SK-N-SH treated with all-trans-retinoic acid at 6 μM for 48 hours (cell line): ENCODE results near the gene FOXK1.

ENCODE experiments used
- ATAC-seq: fragments of 200-7000 bp; cut with Tn5 transposase; 3 replicates; pipeline ENCODE4 v1.9.1; 2020; ENCODE audit warnings: mild to moderate bottlenecking, moderate library complexity
- BACH2 ChIP-seq: fragments of 250-450 bp; sonication (Bioruptor Pico); IDR thresholded peaks from 2 replicates; pipeline ENCODE4 v1.9.0; 2021; ENCODE audit warnings: mild to moderate bottlenecking, borderline replicate concordance
- CSDC2 ChIP-seq: fragments of 250-450 bp; sonication (Bioruptor Pico); IDR thresholded peaks from 2 replicates; pipeline ENCODE4 v1.5.0; 2020; ENCODE audit warnings: mild to moderate bottlenecking, moderate library complexity
- CSRNP3 ChIP-seq: fragments of 250-450 bp; sonication (Bioruptor Pico); IDR thresholded peaks from 2 replicates; pipeline ENCODE4 v1.5.1; 2021; ENCODE audit warnings: mild to moderate bottlenecking, moderate library complexity
- ESRRG ChIP-seq: fragments of 250-450 bp; sonication (Bioruptor Pico); IDR thresholded peaks from 2 replicates; pipeline ENCODE4 v1.6.1; 2021; ENCODE audit warnings: mild to moderate bottlenecking
- GLIS3 ChIP-seq: fragments of 250-450 bp; sonication (Bioruptor Pico); IDR thresholded peaks from 2 replicates; pipeline ENCODE4 v1.5.0; 2020; ENCODE audit warnings: mild to moderate bottlenecking, moderate library complexity
- ISL1 ChIP-seq: fragments of 250-450 bp; sonication (Bioruptor Pico); IDR thresholded peaks from 2 replicates; pipeline ENCODE4 v2.1.2; 2022; ENCODE audit warnings: mild to moderate bottlenecking, moderate library complexity
- OSR1 ChIP-seq: fragments of 250-450 bp; sonication (Bioruptor Pico); IDR thresholded peaks from 2 replicates; pipeline ENCODE4 v1.8.0; 2022; ENCODE audit warnings: moderate library complexity, mild to moderate bottlenecking, inconsistent platforms
- PPARA ChIP-seq: fragments of 250-450 bp; sonication (Bioruptor Pico); IDR thresholded peaks from 2 replicates; pipeline ENCODE4 v1.5.0; 2020; ENCODE audit warnings: mild to moderate bottlenecking, borderline replicate concordance
- RARB ChIP-seq: fragments of 250-450 bp; sonication (Bioruptor Pico); IDR thresholded peaks from 2 replicates; pipeline ENCODE4 v1.8.0; 2021; ENCODE audit warnings: mild to moderate bottlenecking, moderate library complexity
- SNAI2 ChIP-seq: fragments of 250-450 bp; sonication (Bioruptor Pico); IDR thresholded peaks from 2 replicates; pipeline ENCODE4 v1.5.0; 2020; ENCODE audit warnings: mild to moderate bottlenecking, moderate library complexity
- TCF4 ChIP-seq: fragments of 250-450 bp; sonication (Bioruptor Pico); IDR thresholded peaks from 2 replicates; pipeline ENCODE4 v1.8.0; 2021; ENCODE audit warnings: mild to moderate bottlenecking, moderate library complexity, borderline replicate concordance
- TSHZ2 ChIP-seq: fragments of 250-450 bp; sonication (Bioruptor Pico); IDR thresholded peaks from 2 replicates; pipeline ENCODE4 v1.5.0; 2020; ENCODE audit warnings: mild to moderate bottlenecking, moderate library complexity
- ZC3H10 ChIP-seq: fragments of 250-450 bp; sonication (Bioruptor Pico); IDR thresholded peaks from 2 replicates; pipeline ENCODE4 v1.5.1; 2021; ENCODE audit warnings: mild to moderate bottlenecking, moderate library complexity
- ZFP3 ChIP-seq: fragments of 250-450 bp; sonication (Bioruptor Pico); IDR thresholded peaks from 2 replicates; pipeline ENCODE4 v1.5.0; 2020; ENCODE audit warnings: mild to moderate bottlenecking, moderate library complexity
- ZNF565 ChIP-seq: fragments of 450-650 bp; formaldehyde crosslinking; conservative IDR thresholded peaks from 2 replicates; pipeline ENCODE4 v1.5.0; 2020; ENCODE audit warnings: low read depth, mild to moderate bottlenecking, moderate library complexity
- ZNF70 ChIP-seq: fragments of 450-650 bp; formaldehyde crosslinking; IDR thresholded peaks from 2 replicates; pipeline ENCODE4 v1.5.0; 2020; ENCODE audit warnings: mild to moderate bottlenecking, moderate library complexity
- ZNF8 ChIP-seq: fragments of 450-650 bp; formaldehyde crosslinking; IDR thresholded peaks from 2 replicates; pipeline ENCODE4 v1.5.0; 2020; ENCODE audit warnings: mild to moderate bottlenecking, moderate library complexity
- TF ChIP-seq, protein P1 (sequence below): fragments of 250-450 bp; sonication (Bioruptor Pico); IDR thresholded peaks from 2 replicates; pipeline ENCODE4 v1.5.1; 2020; ENCODE audit warnings: low read depth, mild to moderate bottlenecking, moderate library complexity
- TF ChIP-seq, protein P2 (sequence below): fragments of 250-450 bp; sonication (Bioruptor Pico); IDR thresholded peaks from 2 replicates; pipeline ENCODE4 v1.8.0; 2020; ENCODE audit warnings: mild to moderate bottlenecking, moderate library complexity, borderline replicate concordance

Gene FOXK1

GRCh38 chr7:4731803-4732202 is 49.7 kb downstream of the FOXK1 start:
- ATAC-seq: no peak
- TF ChIP-seq ESRRG (CRISPR knock-in tag) (no peak), GLIS3 (CRISPR knock-in tag) (no peak), ZFP3 (CRISPR knock-in tag) (no peak), RARB (CRISPR knock-in tag) (no peak), ZC3H10 (no peak), ZNF8 (CRISPR knock-in tag) (no peak)
- TF ChIP-seq, protein P1, sequence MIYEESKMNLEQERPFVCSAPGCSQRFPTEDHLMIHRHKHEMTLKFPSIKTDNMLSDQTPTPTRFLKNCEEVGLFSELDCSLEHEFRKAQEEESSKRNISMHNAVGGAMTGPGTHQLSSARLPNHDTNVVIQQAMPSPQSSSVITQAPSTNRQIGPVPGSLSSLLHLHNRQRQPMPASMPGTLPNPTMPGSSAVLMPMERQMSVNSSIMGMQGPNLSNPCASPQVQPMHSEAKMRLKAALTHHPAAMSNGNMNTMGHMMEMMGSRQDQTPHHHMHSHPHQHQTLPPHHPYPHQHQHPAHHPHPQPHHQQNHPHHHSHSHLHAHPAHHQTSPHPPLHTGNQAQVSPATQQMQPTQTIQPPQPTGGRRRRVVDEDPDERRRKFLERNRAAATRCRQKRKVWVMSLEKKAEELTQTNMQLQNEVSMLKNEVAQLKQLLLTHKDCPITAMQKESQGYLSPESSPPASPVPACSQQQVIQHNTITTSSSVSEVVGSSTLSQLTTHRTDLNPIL (CRISPR knock-in tag): no peak

GRCh38 chr7:4733936-4734528 is 51.9 kb downstream of the FOXK1 start:
- TF ChIP-seq ZNF8 (CRISPR knock-in tag): no peak
- no peak for TF ChIP-seq SNAI2 (CRISPR knock-in tag)
- TF ChIP-seq, protein P2, sequence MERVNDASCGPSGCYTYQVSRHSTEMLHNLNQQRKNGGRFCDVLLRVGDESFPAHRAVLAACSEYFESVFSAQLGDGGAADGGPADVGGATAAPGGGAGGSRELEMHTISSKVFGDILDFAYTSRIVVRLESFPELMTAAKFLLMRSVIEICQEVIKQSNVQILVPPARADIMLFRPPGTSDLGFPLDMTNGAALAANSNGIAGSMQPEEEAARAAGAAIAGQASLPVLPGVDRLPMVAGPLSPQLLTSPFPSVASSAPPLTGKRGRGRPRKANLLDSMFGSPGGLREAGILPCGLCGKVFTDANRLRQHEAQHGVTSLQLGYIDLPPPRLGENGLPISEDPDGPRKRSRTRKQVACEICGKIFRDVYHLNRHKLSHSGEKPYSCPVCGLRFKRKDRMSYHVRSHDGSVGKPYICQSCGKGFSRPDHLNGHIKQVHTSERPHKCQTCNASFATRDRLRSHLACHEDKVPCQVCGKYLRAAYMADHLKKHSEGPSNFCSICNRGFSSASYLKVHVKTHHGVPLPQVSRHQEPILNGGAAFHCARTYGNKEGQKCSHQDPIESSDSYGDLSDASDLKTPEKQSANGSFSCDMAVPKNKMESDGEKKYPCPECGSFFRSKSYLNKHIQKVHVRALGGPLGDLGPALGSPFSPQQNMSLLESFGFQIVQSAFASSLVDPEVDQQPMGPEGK (CRISPR knock-in tag): no peak
- no peak for TF ChIP-seq OSR1
- ATAC-seq: no peak

DNA sequence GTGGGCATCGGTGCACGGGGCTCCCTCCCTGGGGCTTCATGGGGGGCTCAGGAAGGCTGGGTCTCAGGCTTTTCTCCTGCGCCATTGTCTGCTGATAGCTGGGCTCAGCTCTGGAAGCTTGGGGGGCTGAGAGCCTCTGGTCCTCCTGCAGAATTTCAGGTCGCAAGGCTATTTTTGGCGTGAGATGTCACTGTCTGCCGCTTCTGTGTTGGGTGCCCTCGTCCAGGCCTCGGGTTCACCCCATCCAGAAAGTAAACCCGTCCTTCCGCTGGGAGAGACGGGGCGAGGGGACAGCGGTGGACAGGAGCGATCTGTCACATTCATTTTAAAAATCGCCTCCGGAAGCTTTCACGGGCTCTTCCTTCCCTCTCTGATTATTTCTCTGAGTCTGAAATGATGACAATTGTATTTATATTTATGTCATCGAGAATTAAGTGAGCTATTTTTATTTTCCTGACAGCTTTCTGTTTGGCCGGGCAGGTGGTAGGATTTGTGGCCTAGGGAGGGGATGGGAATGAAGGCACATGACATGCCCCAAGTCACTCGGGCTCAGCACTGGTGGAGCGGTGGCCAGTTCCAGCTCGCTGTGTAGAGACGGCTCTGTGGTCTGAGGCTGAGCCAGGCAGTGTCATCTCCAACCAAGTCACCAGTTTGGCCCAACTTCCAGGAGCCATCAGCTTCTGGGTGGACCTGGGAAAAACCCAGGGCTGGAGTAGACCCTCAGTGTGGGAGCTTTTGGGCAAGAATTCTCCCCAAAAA is 52.7 kb downstream of the FOXK1 start:
- no peak for ATAC-seq
- TF ChIP-seq CSDC2 (no peak), BACH2 (no peak), TCF4 (CRISPR knock-in tag) (no peak), CSRNP3 (CRISPR knock-in tag) (no peak), ZC3H10 (no peak), SNAI2 (CRISPR knock-in tag) (no peak), ZFP3 (CRISPR knock-in tag) (no peak), ZNF70 (CRISPR knock-in tag) (no peak), ESRRG (CRISPR knock-in tag) (no peak), OSR1 (no peak), TSHZ2 (CRISPR knock-in tag) (no peak), ZNF8 (CRISPR knock-in tag) (no peak)
- TF ChIP-seq, protein P1 (CRISPR knock-in tag): no peak

DNA sequence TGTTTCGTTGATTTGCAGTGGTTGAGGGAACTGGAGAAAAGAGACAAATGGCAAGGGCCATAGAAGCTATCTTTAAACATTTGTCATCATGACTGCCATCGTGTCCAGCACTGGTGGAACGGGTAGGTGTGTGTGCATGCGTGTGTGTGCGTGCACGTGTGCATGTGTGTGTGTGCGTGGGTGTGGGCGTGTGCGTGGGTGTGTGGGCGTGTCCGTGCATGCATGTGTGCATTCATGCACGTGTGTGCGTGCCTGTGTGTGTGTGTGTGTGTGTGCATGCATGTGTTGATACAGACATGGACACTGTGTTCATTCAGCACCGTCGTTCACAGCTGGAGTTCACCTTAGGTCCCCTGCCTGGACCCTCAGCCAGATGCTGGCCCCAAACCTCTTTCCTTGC is 55.2 kb downstream of the FOXK1 start:
- ATAC-seq: no peak
- TF ChIP-seq PPARA (CRISPR knock-in tag): no peak
- no peak for TF ChIP-seq OSR1
- no peak for TF ChIP-seq ZNF565 (CRISPR knock-in tag)
- TF ChIP-seq ISL1 (CRISPR knock-in tag): no peak
